Dendritic cell treated with granulocyte-macrophage colony-stimulating factor and Interleukin-4, amounts not matched to agents 40 ng/mL and 50 ng/mL, for 4 days (primary cell): ENCODE data around the gene DHDDS.
"Not testable (repeated sequence)": the region's sequence is repeated elsewhere in the genome, so short reads cannot be mapped to it uniquely, and the experiment has no call there.

Experiments
- H3K27ac Mint-ChIP-seq: one replicate; pipeline ENCODE4 v1.8.0; 2022; ENCODE audit warnings: mild to moderate bottlenecking, mixed read lengths
- H3K27me3 Mint-ChIP-seq: one replicate; pipeline ENCODE4 v1.8.0; 2022; ENCODE audit warnings: mild to moderate bottlenecking, mixed read lengths
- H3K36me3 Mint-ChIP-seq: one replicate; pipeline ENCODE4 v1.8.0; 2022; ENCODE audit warnings: low read depth, mixed read lengths
- H3K4me1 Mint-ChIP-seq: one replicate; pipeline ENCODE4 v1.8.0; 2022; ENCODE audit warnings: low read depth, mixed read lengths
- H3K4me3 Mint-ChIP-seq: one replicate; pipeline ENCODE4 v1.8.0; 2022; ENCODE audit warnings: mild to moderate bottlenecking, moderate library complexity, mixed read lengths
- H3K9me3 Mint-ChIP-seq: one replicate; pipeline ENCODE4 v1.8.0; 2022; ENCODE audit warnings: mixed read lengths
- intact Hi-C: fragments of 100-400 bp; cut with micrococcal nuclease; formaldehyde crosslinking; loops from one replicate; pipeline ENCODE4 v1.15.0; 2022

Gene DHDDS

GRCh38 chr1:26475989-26476388 lies 43.9 kb downstream of the DHDDS start:
- Mint-ChIP-seq H3K27ac (no peak overlapping the region), H3K36me3 (peaks cover 57% of the 10 kb centered on the region)

GRCh38 chr1:26476958-26477357 lies 44.8 kb downstream of the DHDDS start:
- Mint-ChIP-seq H3K4me1 (peaks cover 12% of the 10 kb centered on the region), H3K27me3 (no peaks in the 10 kb centered on the region), H3K4me3 (no peak overlapping the region), H3K36me3 (peaks cover 57% of the 10 kb centered on the region), H3K27ac (no peak overlapping the region), H3K9me3 (no peaks in the 10 kb centered on the region)
- intact Hi-C loops: no loop called here

More at GRCh38 chr1:26475989-26476388, 43.9 kb downstream of the DHDDS start:
- Mint-ChIP-seq H3K4me3 (no peak overlapping the region), H3K9me3 (no peaks in the 10 kb centered on the region), H3K4me1 (peaks cover 21% of the 10 kb centered on the region), H3K27me3 (no peaks in the 10 kb centered on the region)
- intact Hi-C loops: no loop called here

GRCh38 chr1:26477446-26478152 lies 45.5 kb downstream of the DHDDS start:
- intact Hi-C loops: no loop called here
- Mint-ChIP-seq H3K36me3 (peaks cover 57% of the 10 kb centered on the region), H3K4me1 (peaks cover 12% of the 10 kb centered on the region), H3K9me3 (no peaks in the 10 kb centered on the region), H3K27me3 (no peaks in the 10 kb centered on the region), H3K4me3 (no peak overlapping the region), H3K27ac (no peak overlapping the region)

DNA sequence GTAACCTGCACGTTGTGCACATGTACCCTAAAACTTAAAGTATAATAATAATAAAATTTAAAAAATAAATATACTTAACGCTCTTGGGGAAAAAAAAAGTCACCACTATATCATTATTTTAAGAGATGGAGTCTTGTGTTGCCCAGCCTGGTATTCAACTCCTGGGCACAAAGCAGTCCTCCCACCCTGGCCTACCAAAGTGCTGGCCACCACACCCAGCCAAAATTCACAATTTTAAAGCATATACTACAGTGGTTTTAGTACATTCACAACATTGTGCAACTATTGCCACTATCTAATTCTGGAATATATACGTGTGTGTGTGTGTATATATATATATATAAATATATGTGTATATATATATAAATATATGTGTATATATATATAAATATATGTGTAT lies 46.0 kb downstream of the DHDDS start:
- Mint-ChIP-seq H3K27me3 (no peaks in the 10 kb centered on the region), H3K9me3 (no peaks in the 10 kb centered on the region), H3K36me3 (peaks cover 55% of the 10 kb centered on the region), H3K27ac (no peak overlapping the region), H3K4me3 (no peak overlapping the region), H3K4me1 (peaks cover 10% of the 10 kb centered on the region)
- intact Hi-C loops: no loop called here

- Mint-ChIP-seq H3K4me1 (peaks cover 6% of the 10 kb centered on the region), H3K4me3 (no peak overlapping the region), H3K27me3 (no peaks in the 10 kb centered on the region), H3K27ac (no peak overlapping the region), H3K36me3 (peaks cover 46% of the 10 kb centered on the region), H3K9me3 (no peaks in the 10 kb centered on the region)
- intact Hi-C loops: no loop called here
Measured at GRCh38 chr1:26478988-26479387, 46.9 kb downstream of the DHDDS start.

DNA sequence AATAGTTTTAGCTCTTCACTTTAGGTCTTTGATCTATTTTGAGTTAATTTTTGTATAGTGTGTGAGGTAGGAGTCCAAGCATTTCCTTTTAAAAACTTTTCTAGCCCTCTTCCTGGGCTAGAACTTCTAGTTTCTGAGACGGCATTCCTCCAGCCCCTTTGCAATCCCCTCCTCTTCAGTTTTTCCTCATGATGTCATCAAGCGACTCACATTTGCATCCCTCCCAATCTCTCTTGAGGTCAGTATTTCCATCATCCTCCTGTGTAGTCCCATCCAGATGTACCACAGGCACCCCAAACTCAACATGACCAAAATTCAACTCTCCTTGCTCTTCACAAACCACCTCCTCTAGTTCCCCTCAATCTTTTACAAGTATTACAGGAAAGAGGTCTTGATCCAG lies 50.8 kb downstream of the DHDDS start:
- intact Hi-C loops: no loop called here
- Mint-ChIP-seq H3K9me3 (no peaks in the 10 kb centered on the region), H3K27me3 (no peaks in the 10 kb centered on the region), H3K36me3 (peaks cover 11% of the 10 kb centered on the region), H3K4me1 (peaks cover 15% of the 10 kb centered on the region), H3K4me3 (no peak overlapping the region), H3K27ac (no peak overlapping the region)

GRCh38 chr1:26483980-26484379 lies 51.9 kb downstream of the DHDDS start:
- Mint-ChIP-seq H3K36me3 (peaks cover 6% of the 10 kb centered on the region), H3K27ac (no peak overlapping the region), H3K4me3 (no peak overlapping the region), H3K4me1 (peaks cover 15% of the 10 kb centered on the region), H3K9me3 (no peaks in the 10 kb centered on the region), H3K27me3 (no peaks in the 10 kb centered on the region)
- intact Hi-C loops: no loop called here

- H3K9me3 Mint-ChIP-seq: no peaks in the 10 kb centered on the region
- H3K4me3 Mint-ChIP-seq: no peak overlapping the region
- H3K36me3 Mint-ChIP-seq: no peaks in the 10 kb centered on the region
- no peak overlapping the region for H3K27ac Mint-ChIP-seq
- H3K27me3 Mint-ChIP-seq: peaks cover 6% of the 10 kb centered on the region
- H3K4me1 Mint-ChIP-seq: peaks cover 22% of the 10 kb centered on the region
- intact Hi-C loops: no loop called here
Measured at GRCh38 chr1:26490155-26490554, 58.0 kb downstream of the DHDDS start.

DNA sequence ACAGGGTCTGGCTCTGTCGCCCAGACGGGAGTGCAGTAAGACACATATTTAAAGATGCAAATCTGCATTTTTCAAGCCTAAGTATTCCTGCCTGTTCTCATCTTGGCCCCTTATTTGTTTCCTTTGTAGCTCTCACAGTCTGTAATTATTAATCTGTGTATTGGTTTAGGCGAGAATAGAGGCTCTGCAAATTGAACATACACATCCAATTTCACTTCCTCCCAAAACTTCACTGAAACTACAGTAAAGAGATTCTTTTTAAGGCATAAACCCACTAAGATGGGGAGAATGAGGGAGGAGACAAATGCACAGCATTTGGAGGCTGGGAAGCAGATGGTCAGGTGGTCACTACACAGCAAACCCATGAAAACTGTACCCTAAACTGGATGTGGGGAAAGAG lies 61.1 kb downstream of the DHDDS start:
- H3K4me3 Mint-ChIP-seq: no peak overlapping the region
- no peaks in the 10 kb centered on the region for H3K9me3 Mint-ChIP-seq
- peaks cover 18% of the 10 kb centered on the region for H3K4me1 Mint-ChIP-seq
- H3K27ac Mint-ChIP-seq: no peak overlapping the region
- intact Hi-C loops: no loop called here
- H3K36me3 Mint-ChIP-seq: no peaks in the 10 kb centered on the region
- H3K27me3 Mint-ChIP-seq: peaks cover 6% of the 10 kb centered on the region

DNA sequence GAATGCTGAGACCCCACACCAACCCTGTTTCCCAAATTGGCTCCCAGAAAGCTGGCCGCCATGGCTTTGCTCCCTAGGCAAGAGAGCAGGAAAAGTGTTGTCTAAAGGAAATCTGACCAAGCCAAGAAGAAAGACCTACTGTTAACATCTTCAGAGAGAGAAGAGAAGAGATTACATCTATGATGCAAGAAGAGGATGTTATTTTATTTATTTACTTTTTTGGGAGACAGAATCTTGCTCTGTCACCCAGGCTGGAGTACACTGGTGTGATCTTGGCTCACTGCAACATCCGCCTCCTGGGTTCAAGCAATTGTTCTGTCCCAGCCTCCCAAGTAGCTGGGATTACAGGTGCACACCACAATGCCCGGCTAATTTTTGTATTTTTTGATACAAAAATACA lies 61.8 kb downstream of the DHDDS start:
- no peak overlapping the region for H3K27ac Mint-ChIP-seq
- no peak overlapping the region for H3K4me3 Mint-ChIP-seq
- H3K4me1 Mint-ChIP-seq: peaks cover 22% of the 10 kb centered on the region
- H3K36me3 Mint-ChIP-seq: peaks cover 4% of the 10 kb centered on the region
- H3K27me3 Mint-ChIP-seq: peaks cover 6% of the 10 kb centered on the region
- intact Hi-C loops: no loop called here
- H3K9me3 Mint-ChIP-seq: no peaks in the 10 kb centered on the region

- H3K9me3 Mint-ChIP-seq: no peaks in the 10 kb centered on the region
- peaks cover 33% of the 10 kb centered on the region for H3K4me1 Mint-ChIP-seq
- intact Hi-C loops: no loop called here
- H3K4me3 Mint-ChIP-seq: no peak overlapping the region
- no peak overlapping the region for H3K27ac Mint-ChIP-seq
- H3K27me3 Mint-ChIP-seq: peaks cover 4% of the 10 kb centered on the region
- H3K36me3 Mint-ChIP-seq: peaks cover 17% of the 10 kb centered on the region
Measured at GRCh38 chr1:26496861-26497260, 64.7 kb downstream of the DHDDS start.

DNA sequence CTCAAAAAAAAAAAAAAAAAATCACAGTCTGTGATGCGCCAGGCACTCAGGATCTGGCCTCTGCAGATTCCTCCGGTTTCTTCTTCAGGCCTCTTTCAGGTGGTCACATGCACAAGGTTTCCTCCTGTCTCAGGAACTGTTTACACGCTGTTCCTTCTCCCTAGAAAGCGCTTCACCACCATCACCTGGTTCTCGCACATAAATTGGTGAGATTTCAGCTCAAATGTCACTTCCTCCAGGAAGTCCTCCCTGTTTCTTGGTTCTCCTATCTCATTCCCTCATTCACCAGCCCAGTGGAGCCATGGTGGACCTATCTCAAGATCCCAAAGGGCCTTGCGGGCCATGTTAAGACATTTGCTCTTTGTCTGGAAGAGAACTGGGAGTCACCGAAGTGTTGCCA lies 66.8 kb downstream of the DHDDS start:
- intact Hi-C loops: no loop called here
- no peaks in the 10 kb centered on the region for H3K9me3 Mint-ChIP-seq
- H3K4me3 Mint-ChIP-seq: no peak overlapping the region
- H3K27ac Mint-ChIP-seq: no peak overlapping the region
- peaks cover 30% of the 10 kb centered on the region for H3K4me1 Mint-ChIP-seq
- peaks cover 17% of the 10 kb centered on the region for H3K36me3 Mint-ChIP-seq
- H3K27me3 Mint-ChIP-seq: peaks cover 1% of the 10 kb centered on the region

- Mint-ChIP-seq H3K4me1 (peaks cover 29% of the 10 kb centered on the region), H3K36me3 (peaks cover 17% of the 10 kb centered on the region), H3K4me3 (peak overlapping the region; percentile 89), H3K27me3 (no peaks in the 10 kb centered on the region), H3K27ac (peak overlapping the region; percentile 94), H3K9me3 (no peaks in the 10 kb centered on the region)
- intact Hi-C loops: loop anchor here (2.0 to 5.0 kb wide), 3 partner anchors 28 to 288 kb away; partner anchors contain the start of gene HMGN2
Measured at GRCh38 chr1:26500488-26501175, 68.5 kb downstream of the DHDDS start.

GRCh38 chr1:26510711-26511110 lies 78.6 kb downstream of the DHDDS start:
- H3K4me3 Mint-ChIP-seq, H3K4me1 Mint-ChIP-seq: not testable (repeated sequence)

More at GRCh38 chr1:26510711-26511110, 78.6 kb downstream of the DHDDS start:
- intact Hi-C loops, H3K36me3 Mint-ChIP-seq, H3K27me3 Mint-ChIP-seq, H3K9me3 Mint-ChIP-seq, H3K27ac Mint-ChIP-seq: not testable (repeated sequence)
